SK-N-SH (cell line): Measurements from ENCODE around the gene SCARF1. TPM values are rescaled to one million over a fixed set of nuclear protein-coding genes. Genes with fewer than 3 reads are reported as not detected.

Experiments used
- CTCF ChIA-PET: fragments of 300-600, 350-600 bp; formaldehyde crosslinking; extraction: SDS; loops from one replicate; lab custom pipeline; 2021; lab: Yijun Ruan, JAX
- POLR2A ChIA-PET: fragments of 350-600 bp; sonication (Branson Sonifier 250); formaldehyde crosslinking; extraction: SDS; loops from one replicate; lab custom pipeline; 2020; ENCODE audit warnings: antibody characterized with exemption, inconsistent platforms; lab: Yijun Ruan, JAX
- DNase-seq: peaks from one replicate; pipeline ENCODE4 v3.0.0; 2012
- H2AFZ ChIP-seq: fragments of 200-600 bp; sonication (generic); 2 replicates; pipeline ENCODE4 v1.8.1; 2016; ENCODE audit warnings: antibody characterized with exemption, mild to moderate bottlenecking, low read depth
- H3F3A ChIP-seq: fragments of 200-600 bp; sonication (generic); replicated peaks from 2 replicates; pipeline ENCODE3; 2016; ENCODE audit warnings: antibody characterized with exemption, mild to moderate bottlenecking; ENCODE audit not compliant: insufficient read depth
- H3K27ac ChIP-seq, 2 experiments: fragments of 200-500 bp in 1 of 2; fragments of 200-600 bp in 1 of 2; sonication (Bioruptor generic) in 1 of 2; sonication (generic), shearing (Covaris generic) in 1 of 2; 2 replicates each; pipeline versions ENCODE4 v1.5.1 to v1.6.1; 2014 to 2016; ENCODE audit warnings: low read depth in 2 of 2, inconsistent platforms in 1 of 2, low read length in 1 of 2, mild to moderate bottlenecking in 1 of 2, mixed read lengths in 1 of 2
- H3K27me3 ChIP-seq: fragments of 200-600 bp; sonication (generic), shearing (Covaris generic); 2 replicates; pipeline ENCODE4 v1.6.1; 2016; ENCODE audit warnings: mixed run types; ENCODE audit not compliant: insufficient read depth
- H3K36me3 ChIP-seq, 2 experiments: fragments of 200-500 bp in 1 of 2; fragments of 200-600 bp in 1 of 2; sonication (Bioruptor generic) in 1 of 2; sonication (generic) in 1 of 2; replicated peaks in 1 of 2; 2 replicates each; pipeline versions ENCODE3 to v1.5.1; 2014 to 2016; ENCODE audit warnings: low read length in 1 of 2, mild to moderate bottlenecking in 1 of 2; ENCODE audit not compliant: insufficient read depth in 2 of 2, control insufficient read depth in 1 of 2
- H3K4me1 ChIP-seq, 2 experiments: fragments of 200-500 bp in 1 of 2; fragments of 200-600 bp in 1 of 2; sonication (Bioruptor generic) in 1 of 2; sonication (generic), shearing (Covaris generic) in 1 of 2; 2 replicates each; pipeline versions ENCODE4 v1.5.1 to v1.6.1; 2014 to 2016; ENCODE audit warnings: low read depth in 1 of 2, low read length in 1 of 2, mixed run types in 1 of 2; ENCODE audit not compliant: insufficient read depth in 2 of 2, control insufficient read depth in 1 of 2
- H3K4me2 ChIP-seq: fragments of 200-600 bp; sonication (generic), shearing (Covaris generic); 2 replicates; pipeline ENCODE4 v1.6.1; 2017; ENCODE audit warnings: mixed run types
- H3K4me3 ChIP-seq, 2 experiments: fragments of 200-500 bp in 1 of 2; fragments of 200-600 bp in 1 of 2; sonication (Bioruptor generic) in 1 of 2; sonication (generic), shearing (Covaris generic) in 1 of 2; 2 replicates each; pipeline versions ENCODE4 v1.5.1 to v1.8.1; 2014 to 2016; ENCODE audit warnings: low read depth in 2 of 2, inconsistent platforms in 1 of 2, low read length in 1 of 2, mild to moderate bottlenecking in 1 of 2, mixed read lengths in 1 of 2, moderate library complexity in 1 of 2
- H3K79me2 ChIP-seq: fragments of 200-600 bp; sonication (generic); 2 replicates; pipeline ENCODE4 v1.8.1; 2017; ENCODE audit warnings: mild to moderate bottlenecking; ENCODE audit not compliant: insufficient read depth
- H3K9ac ChIP-seq: fragments of 200-600 bp; sonication (generic); 2 replicates; pipeline ENCODE4 v1.6.1; 2017; ENCODE audit warnings: mixed run types
- H3K9me2 ChIP-seq: fragments of 200-600 bp; sonication (generic); 2 replicates; pipeline ENCODE4 v1.6.1; 2017; ENCODE audit warnings: mixed run types
- H3K9me3 ChIP-seq: fragments of 200-600 bp; sonication (generic); 2 replicates; pipeline ENCODE4 v1.6.1; 2017; ENCODE audit warnings: mixed run types, mild to moderate bottlenecking, moderate library complexity
- H4K20me1 ChIP-seq: fragments of 200-600 bp; sonication (generic); 2 replicates; pipeline ENCODE4 v1.6.1; 2017; ENCODE audit warnings: mild to moderate bottlenecking, mixed run types; ENCODE audit not compliant: insufficient read depth
- CTCF ChIP-seq: fragments of 200-600 bp; sonication (generic); IDR thresholded peaks from 2 replicates; pipeline ENCODE4 v1.6.1; 2017; ENCODE audit warnings: antibody characterized with exemption, mild to moderate bottlenecking, moderate library complexity
- EZH2phosphoT487 ChIP-seq: fragments of 200-600 bp; sonication (generic); IDR thresholded peaks from 2 replicates; pipeline ENCODE4 v1.6.1; 2017; ENCODE audit warnings: low read depth, mixed run types, mild to moderate bottlenecking, antibody characterized with exemption, moderate library complexity, borderline replicate concordance
- FOSL2 ChIP-seq: IDR thresholded peaks from 2 replicates; pipeline ENCODE4 v1.4.0; 2012; ENCODE audit warnings: low read depth, mild to moderate bottlenecking, moderate library complexity, borderline replicate concordance
- FOXJ3 ChIP-seq: sonication (generic); formaldehyde crosslinking; IDR thresholded peaks from 2 replicates; pipeline ENCODE4 v1.5.1; 2020; ENCODE audit warnings: mild to moderate bottlenecking, missing genetic modification reagents
- NFIC ChIP-seq: IDR thresholded peaks from 2 replicates; pipeline ENCODE4 v1.4.0; 2012; ENCODE audit warnings: borderline replicate concordance
- YY1 ChIP-seq: IDR thresholded peaks from 2 replicates; pipeline ENCODE4 v1.4.0; 2012; ENCODE audit warnings: low read depth, mild to moderate bottlenecking
- WGBS: methylation state at CpG from one replicate; pipeline ENCODE4 v1.1.6; 2017; ENCODE audit warnings: low lambda C conversion rate; 5-methylcytosine and 5-hydroxymethylcytosine counted together
- polyA plus RNA-seq, 3 experiments: library from polyadenylated mRNA; depleted of rRNA; stranded (reverse); fragments of >200 nt; gene quantifications; 2 replicates each; pipeline ENCODE4 v1.2.3, GENCODE V29; 2012
- TF ChIP-seq, protein P1 (sequence below): IDR thresholded peaks from 2 replicates; pipeline ENCODE4 v1.4.0; 2012; ENCODE audit warnings: low read depth
- TF ChIP-seq, protein P2 (sequence below): IDR thresholded peaks from 2 replicates; pipeline ENCODE4 v1.4.0; 2012; ENCODE audit warnings: low read depth, borderline replicate concordance

SCARF1 gene
- polyA plus RNA-seq, 1 of the 3 experiments (the other 2 are of a cell fraction) = 0.39 TPM

DNA sequence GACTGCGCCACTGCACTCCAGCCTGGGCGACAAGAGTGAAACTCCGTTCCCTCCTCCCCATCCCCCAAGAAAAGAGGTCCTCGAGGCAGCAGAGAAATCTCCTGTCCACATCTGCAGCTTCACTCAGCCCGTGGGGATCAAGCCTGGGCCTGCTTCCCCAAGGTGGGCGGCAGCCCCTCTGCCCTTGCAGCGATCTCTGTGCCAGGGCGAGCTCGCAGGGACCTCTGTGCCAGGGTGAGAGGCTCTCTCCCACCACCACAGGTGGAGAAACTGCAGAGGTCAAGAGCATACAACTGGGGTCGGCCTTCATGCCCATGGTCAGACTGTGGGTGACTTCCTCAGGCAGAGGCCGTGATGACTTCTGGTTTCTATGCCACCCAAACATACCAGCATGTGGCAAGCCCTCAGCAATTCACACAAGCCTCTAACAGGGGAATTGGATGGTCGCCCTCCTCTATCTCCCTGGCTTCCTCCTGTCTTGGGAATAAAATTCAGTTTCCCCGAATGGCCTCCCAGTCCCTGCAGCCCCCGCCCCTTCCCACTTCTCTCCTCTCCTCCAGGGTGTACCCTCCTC is 22.4 kb downstream of the SCARF1 start:
- CTCF ChIA-PET = interaction anchor here (2.9 kb wide), 1 partner anchor 49 kb away, joined by 14 read pairs; no protein-coding TSS in a partner anchor
- 80% methylated on average over 7 of the region's 14 CpGs for WGBS

DNA sequence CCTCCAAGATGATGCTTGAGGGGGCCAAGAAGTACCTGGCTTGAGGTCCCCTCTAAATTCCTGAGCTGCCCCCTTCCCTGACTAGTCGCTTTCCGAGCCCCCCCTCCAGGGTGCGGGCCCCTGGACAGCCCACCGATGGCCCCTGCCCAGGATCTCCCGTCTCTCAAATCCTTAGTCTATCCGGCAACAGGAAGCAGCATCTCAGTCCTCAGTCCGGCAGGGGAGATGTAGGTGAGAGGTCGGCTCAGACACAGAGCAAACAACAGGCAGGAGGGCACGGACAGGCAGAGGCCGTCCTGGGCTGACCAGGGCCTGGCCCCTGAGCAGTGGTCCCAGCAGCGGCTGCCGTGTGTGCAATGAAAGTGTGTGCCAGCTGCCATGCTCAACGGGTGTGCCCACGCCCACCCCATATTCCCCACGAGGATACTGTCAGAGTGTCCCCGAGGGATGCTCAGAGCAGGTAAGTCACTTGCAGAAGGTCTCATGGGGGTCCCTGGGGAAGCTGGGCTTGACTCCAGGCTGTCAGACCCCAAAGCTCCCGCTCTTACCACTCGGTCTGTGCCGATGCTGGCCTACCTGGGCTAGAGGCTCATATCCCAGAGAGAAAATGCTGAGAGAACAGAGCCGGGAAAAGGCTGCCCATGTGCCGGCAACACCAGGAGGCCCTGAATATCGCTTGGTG is 24.1 kb downstream of the SCARF1 start:
- H3K27me3 ChIP-seq = no peaks in the 10 kb centered on the region
- no peaks in the 10 kb centered on the region for H3K9me2 ChIP-seq
- H3K4me3 ChIP-seq = no peak overlapping the region
- no peak overlapping the region for H3K27ac ChIP-seq
- no peaks in the 10 kb centered on the region for H4K20me1 ChIP-seq
- H2AFZ ChIP-seq = no peak overlapping the region
- no peaks in the 10 kb centered on the region for H3F3A ChIP-seq
- H3K9me3 ChIP-seq = no peaks in the 10 kb centered on the region
- no peak overlapping the region for H3K4me2 ChIP-seq
- H3K36me3 ChIP-seq = no peaks in the 10 kb centered on the region
- 78% methylated on average over 9 of the region's 22 CpGs for WGBS
- TF ChIP-seq FOSL2 (no peak), EZH2phosphoT487 (no peak), FOXJ3 (CRISPR knock-in tag) (no peak)
- TF ChIP-seq, protein P1, sequence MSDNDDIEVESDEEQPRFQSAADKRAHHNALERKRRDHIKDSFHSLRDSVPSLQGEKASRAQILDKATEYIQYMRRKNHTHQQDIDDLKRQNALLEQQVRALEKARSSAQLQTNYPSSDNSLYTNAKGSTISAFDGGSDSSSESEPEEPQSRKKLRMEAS = no peak
- no peaks in the 10 kb centered on the region for H3K79me2 ChIP-seq
- H3K4me1 ChIP-seq = no peaks in the 10 kb centered on the region; a peak in 1 of 4 replicates
- ChIA-PET POLR2A (no interaction called here), CTCF (interaction anchor here (2.9 kb wide), 1 partner anchor 47 kb away, joined by 14 read pairs; no protein-coding TSS in a partner anchor)
- H3K9ac ChIP-seq = no peak overlapping the region
- DNase-seq = no peak

More for the DNA sequence above, 22.4 kb downstream of the SCARF1 start:
- no peak overlapping the region for H3K27ac ChIP-seq
- DNase-seq = no peak
- no peaks in the 10 kb centered on the region for H4K20me1 ChIP-seq
- no peak overlapping the region for H3K9ac ChIP-seq
- no peaks in the 10 kb centered on the region for H3K9me2 ChIP-seq
- POLR2A ChIA-PET = no interaction called here
- H3K4me2 ChIP-seq = no peak overlapping the region
- H3F3A ChIP-seq = no peaks in the 10 kb centered on the region
- no peaks in the 10 kb centered on the region for H3K27me3 ChIP-seq
- no peaks in the 10 kb centered on the region for H3K79me2 ChIP-seq
- H3K36me3 ChIP-seq = no peaks in the 10 kb centered on the region
- no peaks in the 10 kb centered on the region for H3K9me3 ChIP-seq
- H2AFZ ChIP-seq = no peak overlapping the region
- H3K4me1 ChIP-seq = peaks cover 0 to 8% of the 10 kb centered on the region in 2 experiments; a peak in 1 of 4 replicates
- TF ChIP-seq CTCF = no peak
- no peak for TF ChIP-seq NFIC
- TF ChIP-seq, protein P1 = no peak
- no peak overlapping the region for H3K4me3 ChIP-seq

- Histone ChIP-seq H3K27ac (no peak overlapping the region), H3K4me1 (no peaks in the 10 kb centered on the region; a peak in 1 of 4 replicates), H3K9me3 (no peaks in the 10 kb centered on the region), H2AFZ (no peak overlapping the region), H3K9ac (no peak overlapping the region), H3K4me2 (no peak overlapping the region), H3K27me3 (no peaks in the 10 kb centered on the region), H3K4me3 (no peak overlapping the region), H3F3A (no peaks in the 10 kb centered on the region), H4K20me1 (no peaks in the 10 kb centered on the region), H3K79me2 (no peaks in the 10 kb centered on the region), H3K9me2 (no peaks in the 10 kb centered on the region), H3K36me3 (no peaks in the 10 kb centered on the region)
- WGBS = 83% methylated on average over 12 of the region's 13 CpGs
- TF ChIP-seq FOXJ3 (CRISPR knock-in tag) (no peak), YY1 (no peak)
- TF ChIP-seq, protein P2, sequence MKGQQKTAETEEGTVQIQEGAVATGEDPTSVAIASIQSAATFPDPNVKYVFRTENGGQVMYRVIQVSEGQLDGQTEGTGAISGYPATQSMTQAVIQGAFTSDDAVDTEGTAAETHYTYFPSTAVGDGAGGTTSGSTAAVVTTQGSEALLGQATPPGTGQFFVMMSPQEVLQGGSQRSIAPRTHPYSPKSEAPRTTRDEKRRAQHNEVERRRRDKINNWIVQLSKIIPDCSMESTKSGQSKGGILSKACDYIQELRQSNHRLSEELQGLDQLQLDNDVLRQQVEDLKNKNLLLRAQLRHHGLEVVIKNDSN = no peak
- ChIA-PET CTCF (interaction anchor here (2.9 kb wide), 1 partner anchor 46 kb away, joined by 14 read pairs; no protein-coding TSS in a partner anchor), POLR2A (no interaction called here)
- DNase-seq = no peak
Measured at GRCh38 chr17:1620486-1620885, 25.0 kb downstream of the SCARF1 start.
